OCI-LY3 (cell line): ENCODE data around the gene FHOD3.

Source experiments
- EZH2phosphoT487 ChIP-seq: fragments of 200-600 bp; shearing (Covaris generic); IDR thresholded peaks from 2 replicates; pipeline ENCODE4 v1.6.1; 2018; ENCODE audit warnings: antibody characterized with exemption, mixed run types, low read depth
- TF ChIP-seq, protein P1 (sequence below): fragments of 200-600, 300-600 bp; sonication (generic); IDR thresholded peaks from 2 replicates; pipeline ENCODE4 v1.5.1; 2014; ENCODE audit warnings: antibody characterized with exemption, low read length, low read depth

DNA sequence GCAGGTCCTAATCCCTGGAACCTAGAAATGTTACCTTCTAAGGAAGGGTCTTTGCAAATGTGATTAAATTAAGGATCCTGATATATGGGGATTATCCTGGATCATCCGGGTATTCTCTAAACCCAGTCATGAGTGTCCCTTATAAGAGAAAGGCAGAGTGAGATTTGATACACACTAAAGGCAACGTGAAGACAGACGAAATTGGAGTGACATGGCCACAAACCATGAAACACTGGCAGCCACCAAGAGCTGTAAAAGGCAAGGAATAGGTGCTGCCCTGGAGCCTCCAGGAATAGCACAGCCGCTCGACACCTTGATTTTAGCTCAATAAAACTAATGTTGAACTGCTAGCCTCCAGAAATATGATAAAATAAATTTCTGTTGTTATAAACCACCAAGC lies 486.3 kb downstream of the FHOD3 start:
- TF ChIP-seq, protein P1, sequence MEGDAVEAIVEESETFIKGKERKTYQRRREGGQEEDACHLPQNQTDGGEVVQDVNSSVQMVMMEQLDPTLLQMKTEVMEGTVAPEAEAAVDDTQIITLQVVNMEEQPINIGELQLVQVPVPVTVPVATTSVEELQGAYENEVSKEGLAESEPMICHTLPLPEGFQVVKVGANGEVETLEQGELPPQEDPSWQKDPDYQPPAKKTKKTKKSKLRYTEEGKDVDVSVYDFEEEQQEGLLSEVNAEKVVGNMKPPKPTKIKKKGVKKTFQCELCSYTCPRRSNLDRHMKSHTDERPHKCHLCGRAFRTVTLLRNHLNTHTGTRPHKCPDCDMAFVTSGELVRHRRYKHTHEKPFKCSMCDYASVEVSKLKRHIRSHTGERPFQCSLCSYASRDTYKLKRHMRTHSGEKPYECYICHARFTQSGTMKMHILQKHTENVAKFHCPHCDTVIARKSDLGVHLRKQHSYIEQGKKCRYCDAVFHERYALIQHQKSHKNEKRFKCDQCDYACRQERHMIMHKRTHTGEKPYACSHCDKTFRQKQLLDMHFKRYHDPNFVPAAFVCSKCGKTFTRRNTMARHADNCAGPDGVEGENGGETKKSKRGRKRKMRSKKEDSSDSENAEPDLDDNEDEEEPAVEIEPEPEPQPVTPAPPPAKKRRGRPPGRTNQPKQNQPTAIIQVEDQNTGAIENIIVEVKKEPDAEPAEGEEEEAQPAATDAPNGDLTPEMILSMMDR: no peak
- no peak for TF ChIP-seq EZH2phosphoT487
